ENCODE results near the gene WDFY2.

The WDFY2 gene

GRCh38 chr13:51625555-51626345, 41.5 kb downstream of the WDFY2 start:
- Mint-ChIP-seq H3K4me1 (peaks cover 63% of the 10 kb centered on the region), H3K27me3 (ENCODE audit: low read depth) (no peaks in the 10 kb centered on the region), H3K9me3 (no peaks in the 10 kb centered on the region), H3K4me3 (no peak overlapping the region), H3K36me3 (ENCODE audit: low read depth) (no peaks in the 10 kb centered on the region), H3K27ac (peak overlapping the region; percentile 66 to 85 (median 77))
- TF ChIP-seq CTCF (IDR thresholded peaks at IDR 0.05; ENCODE audit: unreplicated experiment in 3 of 3) = no peak

- Mint-ChIP-seq H3K36me3 (ENCODE audit: low read depth) (no peaks in the 10 kb centered on the region), H3K27me3 (ENCODE audit: low read depth) (no peaks in the 10 kb centered on the region), H3K27ac (peak overlapping the region in 1 of 3 experiments; percentile 85), H3K4me3 (no peak overlapping the region), H3K9me3 (no peaks in the 10 kb centered on the region), H3K4me1 (peaks cover 55% of the 10 kb centered on the region)
- no peak for TF ChIP-seq CTCF (IDR thresholded peaks at IDR 0.05; ENCODE audit: unreplicated experiment in 3 of 3)
Measured at GRCh38 chr13:51626749-51627148, 42.5 kb downstream of the WDFY2 start.

GRCh38 chr13:51628059-51628852, 44.0 kb downstream of the WDFY2 start:
- no peak for TF ChIP-seq CTCF (IDR thresholded peaks at IDR 0.05; ENCODE audit: unreplicated experiment in 3 of 3)
- peaks cover 53% of the 10 kb centered on the region for H3K4me1 Mint-ChIP-seq
- H3K27ac Mint-ChIP-seq = no peak overlapping the region
- H3K27me3 Mint-ChIP-seq (ENCODE audit: low read depth) = no peaks in the 10 kb centered on the region
- H3K4me3 Mint-ChIP-seq = no peak overlapping the region
- H3K9me3 Mint-ChIP-seq = no peaks in the 10 kb centered on the region
- H3K36me3 Mint-ChIP-seq (ENCODE audit: low read depth) = no peaks in the 10 kb centered on the region

GRCh38 chr13:51629491-51630287, 45.4 kb downstream of the WDFY2 start:
- Mint-ChIP-seq H3K27me3 (ENCODE audit: low read depth) (no peaks in the 10 kb centered on the region), H3K27ac (no peak overlapping the region), H3K36me3 (ENCODE audit: low read depth) (no peaks in the 10 kb centered on the region), H3K9me3 (no peaks in the 10 kb centered on the region), H3K4me1 (peaks cover 41% of the 10 kb centered on the region), H3K4me3 (no peak overlapping the region)
- no peak for TF ChIP-seq CTCF (IDR thresholded peaks at IDR 0.05; ENCODE audit: unreplicated experiment in 3 of 3)

GRCh38 chr13:51630288-51630615, 46.0 kb downstream of the WDFY2 start:
- Mint-ChIP-seq H3K4me3 (no peak overlapping the region), H3K36me3 (ENCODE audit: low read depth) (no peaks in the 10 kb centered on the region), H3K27ac (no peak overlapping the region), H3K4me1 (peaks cover 35% of the 10 kb centered on the region), H3K27me3 (ENCODE audit: low read depth) (no peaks in the 10 kb centered on the region), H3K9me3 (no peaks in the 10 kb centered on the region)
- TF ChIP-seq CTCF (IDR thresholded peaks at IDR 0.05; ENCODE audit: unreplicated experiment in 3 of 3) = no peak

All from nephron (organoid).